Ishikawa (cell line): Measurements from ENCODE around the gene PRPF8.

ENCODE experiments used
- CEBPB ChIP-seq: IDR thresholded peaks from 2 replicates; pipeline ENCODE4 v1.6.1; 2012
- CREB1 ChIP-seq: IDR thresholded peaks from 2 replicates; pipeline ENCODE4 v1.6.1; 2012; ENCODE audit warnings: low read depth
- EGR1 ChIP-seq: IDR thresholded peaks from 2 replicates; pipeline ENCODE4 v1.6.1; 2012
- EP300 ChIP-seq: IDR thresholded peaks from 2 replicates; pipeline ENCODE4 v1.6.1; 2012; ENCODE audit warnings: borderline replicate concordance
- FOXM1 ChIP-seq: IDR thresholded peaks from 2 replicates; pipeline ENCODE4 v1.6.1; 2012; ENCODE audit warnings: low read depth, borderline replicate concordance
- NFIC ChIP-seq: IDR thresholded peaks from 2 replicates; pipeline ENCODE4 v1.6.1; 2012
- RAD21 ChIP-seq: IDR thresholded peaks from 2 replicates; pipeline ENCODE4 v1.6.1; 2012; ENCODE audit warnings: low read depth
- REST ChIP-seq: IDR thresholded peaks from 2 replicates; pipeline ENCODE4 v1.6.1; 2012; ENCODE audit warnings: low read depth, mild to moderate bottlenecking
- TAF1 ChIP-seq: IDR thresholded peaks from 2 replicates; pipeline ENCODE4 v1.6.1; 2012; ENCODE audit warnings: low read depth, mild to moderate bottlenecking
- TCF12 ChIP-seq: IDR thresholded peaks from 2 replicates; pipeline ENCODE4 v1.6.1; 2012; ENCODE audit warnings: low read depth
- TEAD4 ChIP-seq: IDR thresholded peaks from 2 replicates; pipeline ENCODE4 v1.6.1; 2012
- YY1 ChIP-seq: IDR thresholded peaks from 2 replicates; pipeline ENCODE4 v1.6.1; 2012; ENCODE audit warnings: low read depth
- TF ChIP-seq, protein P1 (sequence below): IDR thresholded peaks from 2 replicates; pipeline ENCODE4 v1.6.1; 2012

GRCh38 chr17:1714427-1714979 lies 29.8 kb upstream of the PRPF8 start:
- TF ChIP-seq EGR1 (no peak), RAD21 (no peak), CREB1 (no peak), YY1 (peak; percentile 13; the same call in 1 of the 2 replicates), TEAD4 (peak; percentile 100), REST (no peak), FOXM1 (no peak), CEBPB (no peak), EP300 (peak; percentile 76), TCF12 (peak; percentile 88), TAF1 (no peak), NFIC (peak; percentile 79)
- TF ChIP-seq, protein P1, sequence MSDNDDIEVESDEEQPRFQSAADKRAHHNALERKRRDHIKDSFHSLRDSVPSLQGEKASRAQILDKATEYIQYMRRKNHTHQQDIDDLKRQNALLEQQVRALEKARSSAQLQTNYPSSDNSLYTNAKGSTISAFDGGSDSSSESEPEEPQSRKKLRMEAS = peak; percentile 69
